ENCODE measurements around the gene GIMAP1. TPM values are rescaled to one million over a fixed set of nuclear protein-coding genes. Genes with fewer than 3 reads are reported as not detected.

The GIMAP1 gene
- total and polyA plus RNA-seq, 8 donors: 0.39 to 2.0 (median 1.1) TPM

GRCh38 chr7:150742286-150742968 is 26.0 kb downstream of the GIMAP1 start:
- H3K4me1 ChIP-seq: no peaks in the 10 kb centered on the region
- WGBS, 2 donors: 79 to 84% methylated on average over 14 of the region's 14 CpGs
- no peak overlapping the region for H3K27ac ChIP-seq

GRCh38 chr7:150744041-150744656 is 27.7 kb downstream of the GIMAP1 start:
- DNase-seq: no peak
- no peaks in the 10 kb centered on the region for H3K4me1 ChIP-seq
- no peak overlapping the region for H3K4me3 ChIP-seq
- H3K27ac ChIP-seq: no peak overlapping the region
- H3K9me3 ChIP-seq: no peaks in the 10 kb centered on the region
- H3K27me3 ChIP-seq: no peaks in the 10 kb centered on the region
- 62 to 73% methylated on average over 8 of the region's 8 CpGs for WGBS, 2 donors
- peak in 1 of 4 donors; percentile 11 for ATAC-seq
- no peaks in the 10 kb centered on the region for H3K36me3 ChIP-seq
- no peak for TF ChIP-seq CTCF (IDR thresholded peaks at IDR 0.05)
- intact Hi-C loops (cut with DNase I): loop anchor here in 1 of 3 donors (10.0 kb wide), 1 partner anchor 289 kb away; the partner anchor contains the start of gene GIMAP8
- no peak for FAIRE-seq

More at GRCh38 chr7:150742286-150742968, 26.0 kb downstream of the GIMAP1 start:
- Histone ChIP-seq H3K27me3 (peaks cover 0 to 4% (median 0%) of the 10 kb centered on the region in 4 donors), H3K4me3 (no peak overlapping the region), H3K9me3 (no peaks in the 10 kb centered on the region), H3K36me3 (no peaks in the 10 kb centered on the region)
- intact Hi-C loops (cut with DNase I): loop anchor here in 1 of 3 donors (10.0 kb wide), 1 partner anchor 288 kb away; the partner anchor contains the start of gene GIMAP8
- ATAC-seq: no peak
- DNase-seq: no peak
- FAIRE-seq: no peak
- TF ChIP-seq CTCF (IDR thresholded peaks at IDR 0.05): no peak

- H3K4me1 ChIP-seq: no peaks in the 10 kb centered on the region
- H3K9me3 ChIP-seq: no peaks in the 10 kb centered on the region
- no peaks in the 10 kb centered on the region for H3K27me3 ChIP-seq
- intact Hi-C loops (cut with DNase I): loop anchor here in 1 of 3 donors (10.0 kb wide), 1 partner anchor 290 kb away; the partner anchor contains the start of gene GIMAP8
- no peaks in the 10 kb centered on the region for H3K36me3 ChIP-seq
- no peak overlapping the region for H3K27ac ChIP-seq
- 72 to 78% methylated on average over 5 of the region's 5 CpGs for WGBS, 2 donors
- no peak overlapping the region for H3K4me3 ChIP-seq
- no peak for TF ChIP-seq CTCF (IDR thresholded peaks at IDR 0.05)
- ATAC-seq: no peak
- DNase-seq: no peak
- FAIRE-seq: no peak
Measured at GRCh38 chr7:150745086-150745485, 28.7 kb downstream of the GIMAP1 start.

- 69 to 78% methylated on average over 3 of the region's 3 CpGs for WGBS, 2 donors
- FAIRE-seq (no peak), ATAC-seq (no peak), DNase-seq (no peak)
- no peak overlapping the region for H3K27ac ChIP-seq
- H3K36me3 ChIP-seq: no peaks in the 10 kb centered on the region
- intact Hi-C loops (cut with DNase I): loop anchor here in 1 of 3 donors (10.0 kb wide), 1 partner anchor 291 kb away; the partner anchor contains the start of gene GIMAP8
- H3K9me3 ChIP-seq: no peaks in the 10 kb centered on the region
- no peaks in the 10 kb centered on the region for H3K4me1 ChIP-seq
- no peak for TF ChIP-seq CTCF (IDR thresholded peaks at IDR 0.05)
- H3K4me3 ChIP-seq: no peak overlapping the region
- no peaks in the 10 kb centered on the region for H3K27me3 ChIP-seq
Measured at GRCh38 chr7:150745876-150746275, 29.5 kb downstream of the GIMAP1 start.
